ENCODE data around the gene DLG5.

DLG5 gene

DNA sequence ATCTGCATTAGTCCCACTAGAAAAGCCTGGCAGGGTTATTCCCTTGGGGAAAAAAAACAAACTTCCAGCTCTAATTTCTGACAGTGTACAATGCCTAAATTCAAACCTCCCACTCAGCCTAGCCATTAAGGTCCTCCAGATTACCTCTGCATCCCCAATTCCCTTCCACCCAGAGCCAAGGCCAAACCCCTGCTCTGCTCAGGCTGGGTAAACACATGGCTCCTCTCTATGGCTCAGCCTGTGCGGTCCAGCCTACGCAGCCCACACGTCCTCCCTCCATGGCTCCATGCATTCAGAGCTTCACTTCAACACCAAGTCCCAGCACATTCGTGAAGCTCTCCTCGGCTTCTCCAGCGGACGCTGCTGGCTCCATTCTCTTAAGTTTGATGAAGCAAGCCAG is 5.2 kb downstream of the DLG5 start:
- TF ChIP-seq, protein P1, sequence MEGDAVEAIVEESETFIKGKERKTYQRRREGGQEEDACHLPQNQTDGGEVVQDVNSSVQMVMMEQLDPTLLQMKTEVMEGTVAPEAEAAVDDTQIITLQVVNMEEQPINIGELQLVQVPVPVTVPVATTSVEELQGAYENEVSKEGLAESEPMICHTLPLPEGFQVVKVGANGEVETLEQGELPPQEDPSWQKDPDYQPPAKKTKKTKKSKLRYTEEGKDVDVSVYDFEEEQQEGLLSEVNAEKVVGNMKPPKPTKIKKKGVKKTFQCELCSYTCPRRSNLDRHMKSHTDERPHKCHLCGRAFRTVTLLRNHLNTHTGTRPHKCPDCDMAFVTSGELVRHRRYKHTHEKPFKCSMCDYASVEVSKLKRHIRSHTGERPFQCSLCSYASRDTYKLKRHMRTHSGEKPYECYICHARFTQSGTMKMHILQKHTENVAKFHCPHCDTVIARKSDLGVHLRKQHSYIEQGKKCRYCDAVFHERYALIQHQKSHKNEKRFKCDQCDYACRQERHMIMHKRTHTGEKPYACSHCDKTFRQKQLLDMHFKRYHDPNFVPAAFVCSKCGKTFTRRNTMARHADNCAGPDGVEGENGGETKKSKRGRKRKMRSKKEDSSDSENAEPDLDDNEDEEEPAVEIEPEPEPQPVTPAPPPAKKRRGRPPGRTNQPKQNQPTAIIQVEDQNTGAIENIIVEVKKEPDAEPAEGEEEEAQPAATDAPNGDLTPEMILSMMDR (conservative IDR thresholded peaks at IDR 0.05) = no peak
- no peak overlapping the region for H3K27ac ChIP-seq

DNA sequence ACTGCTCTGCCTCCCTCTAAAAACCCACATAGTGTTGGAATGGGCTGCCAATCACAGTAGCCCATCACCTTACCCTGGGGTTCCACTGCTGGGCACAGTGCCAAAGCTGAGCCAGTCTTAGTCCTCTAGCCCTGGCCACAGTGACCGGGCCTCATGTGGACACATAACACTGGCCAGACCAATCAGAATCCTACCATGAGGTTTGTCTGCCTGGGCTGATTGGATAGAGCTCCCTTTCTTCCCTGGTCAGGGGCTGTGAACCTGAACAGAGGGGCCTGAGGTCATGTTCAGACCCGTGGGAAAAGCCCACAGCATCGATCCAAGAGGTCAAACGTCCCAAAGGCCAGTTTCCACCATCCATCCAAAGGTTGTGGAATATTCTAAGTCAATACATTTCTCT is 6.1 kb downstream of the DLG5 start:
- TF ChIP-seq, protein P1 (conservative IDR thresholded peaks at IDR 0.05) = no peak
- H3K27ac ChIP-seq = no peak overlapping the region

DNA sequence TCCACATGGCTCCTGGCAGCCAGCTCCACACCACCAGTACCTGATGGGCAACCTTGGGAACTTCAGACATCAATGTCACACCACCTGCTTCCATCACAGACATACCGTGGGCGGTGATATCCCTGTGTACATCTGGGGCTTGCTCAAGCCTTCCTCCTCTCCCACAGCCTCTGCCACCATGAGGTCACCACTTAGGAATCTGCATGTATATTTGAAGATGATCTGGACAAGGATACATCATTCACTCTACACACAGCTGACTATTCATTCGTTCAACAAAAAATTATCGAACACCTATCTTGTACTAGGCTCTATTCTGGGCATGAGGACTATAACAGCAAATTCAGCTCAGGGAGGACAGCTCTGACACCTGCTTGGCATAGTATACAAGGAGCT is 6.8 kb downstream of the DLG5 start:
- no peak overlapping the region for H3K27ac ChIP-seq

DNA sequence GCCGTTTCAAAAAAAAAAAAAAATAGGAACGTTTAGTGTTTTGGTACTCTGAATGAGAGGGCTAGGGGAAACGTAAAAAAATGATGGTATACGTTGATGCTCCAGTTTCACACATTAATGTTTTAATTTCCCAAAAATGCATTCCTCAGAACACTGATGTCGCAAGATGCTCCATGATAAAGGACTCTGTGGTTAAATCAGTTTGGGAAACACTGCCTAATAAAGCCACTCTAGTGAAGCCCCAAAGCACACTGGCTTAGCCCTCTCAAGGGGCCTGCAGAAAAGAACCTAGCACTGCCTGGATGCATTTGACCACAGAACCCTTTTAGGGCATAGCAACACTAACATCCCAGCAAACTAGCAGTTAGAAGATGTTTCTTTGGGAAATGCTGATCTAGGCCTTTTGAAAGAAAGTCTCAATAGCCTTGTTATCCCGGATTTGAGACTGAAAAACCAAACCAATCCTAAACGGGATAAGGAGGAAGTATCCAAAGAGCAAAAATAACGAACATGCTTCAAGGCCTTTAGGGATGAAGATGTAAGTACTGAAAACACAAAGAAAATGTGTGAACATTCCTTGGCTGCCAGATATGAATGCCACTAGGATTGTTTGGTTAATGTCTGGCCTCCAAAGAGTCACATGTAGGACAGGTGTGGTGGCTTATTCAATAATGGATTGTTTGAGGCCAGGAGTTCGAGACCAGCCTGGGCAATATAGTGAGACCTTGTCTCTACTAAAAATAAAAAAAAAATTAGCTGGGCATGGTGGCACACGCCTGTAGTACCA is 11.0 kb downstream of the DLG5 start:
- no peak overlapping the region for H3K27ac ChIP-seq
- TF ChIP-seq, protein P1 (conservative IDR thresholded peaks at IDR 0.05) = no peak

More for the DNA sequence above, 6.8 kb downstream of the DLG5 start:
- TF ChIP-seq, protein P1 (conservative IDR thresholded peaks at IDR 0.05) = no peak

DNA sequence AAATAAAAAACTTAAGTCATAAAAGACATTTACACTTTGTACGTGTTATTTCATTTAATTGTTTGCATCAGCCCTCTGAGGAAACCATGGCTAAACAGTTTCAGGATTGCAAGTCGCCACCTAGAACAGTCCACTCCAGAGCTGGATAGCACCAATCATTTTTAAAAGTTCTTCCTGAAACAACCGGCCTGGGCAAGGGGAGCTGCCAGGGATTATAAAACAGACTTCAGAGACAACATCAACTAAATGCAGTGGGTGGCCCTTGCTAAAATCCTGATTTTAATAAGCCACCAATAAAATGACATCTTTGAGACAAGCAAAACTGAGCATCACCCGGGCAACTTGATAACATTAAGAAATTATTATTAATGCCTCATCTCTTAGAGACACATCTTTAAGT is 13.5 kb downstream of the DLG5 start:
- TF ChIP-seq, protein P1 (conservative IDR thresholded peaks at IDR 0.05) = no peak
- H3K27ac ChIP-seq = no peak overlapping the region

DNA sequence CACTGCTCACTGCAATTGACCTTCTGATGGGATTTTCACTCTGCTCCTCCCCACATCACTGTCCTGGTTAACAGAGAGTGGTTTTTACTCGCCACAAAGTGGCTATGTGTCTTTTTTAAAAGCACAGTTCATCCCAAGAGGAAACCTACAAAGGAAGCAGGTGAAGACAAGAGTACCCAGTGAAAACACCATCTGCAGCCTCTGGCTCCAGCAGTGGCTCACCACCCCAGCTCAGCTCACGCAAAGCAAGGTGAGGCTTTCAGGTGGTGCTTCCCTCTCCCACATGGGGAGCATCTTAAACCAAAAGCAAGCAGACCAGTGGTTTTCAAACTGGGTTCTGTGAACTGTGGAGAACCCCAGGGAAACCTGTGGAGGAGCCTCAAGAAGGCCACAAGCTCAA is 14.0 kb downstream of the DLG5 start:
- TF ChIP-seq, protein P1 (conservative IDR thresholded peaks at IDR 0.05) = no peak
- no peak overlapping the region for H3K27ac ChIP-seq

DNA sequence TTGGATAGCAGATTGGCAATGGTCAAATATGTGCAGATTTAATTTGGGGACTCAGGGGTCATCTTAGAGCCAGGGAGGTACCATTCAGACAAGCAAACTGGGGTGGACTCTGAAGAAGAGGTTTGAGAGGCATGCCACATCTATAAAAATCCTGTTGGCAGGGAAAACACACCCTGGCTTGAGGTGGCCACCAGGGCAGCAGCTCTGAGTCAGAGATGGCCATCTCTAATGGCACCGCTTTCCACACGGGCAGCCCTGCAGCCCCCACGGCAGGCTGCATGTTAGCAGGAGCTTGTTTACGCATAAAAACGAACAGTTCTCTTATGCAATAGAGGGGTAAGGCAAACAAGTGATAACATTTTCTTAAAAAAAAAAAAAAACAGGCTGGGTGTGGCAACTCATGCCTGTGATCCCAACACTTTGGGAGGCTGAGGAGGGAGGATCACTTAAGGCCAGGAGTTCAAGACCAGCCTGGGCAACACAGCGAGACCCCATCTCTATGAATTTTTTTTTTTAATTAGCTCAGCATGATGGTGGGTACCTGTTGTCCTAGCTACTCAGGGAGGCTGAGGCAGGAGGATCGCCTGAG is 14.9 kb downstream of the DLG5 start:
- H3K27ac ChIP-seq = no peak overlapping the region

More for the DNA sequence above, 14.9 kb downstream of the DLG5 start:
- TF ChIP-seq, protein P1 (conservative IDR thresholded peaks at IDR 0.05) = no peak; the same call in 1 of the 2 replicates
